Adrenal gland (tissue), 12 donors: Measurements from ENCODE around the gene OXNAD1. TPM values are rescaled to one million over a fixed set of nuclear protein-coding genes. Genes with fewer than 3 reads are reported as not detected.
A peak's percentile ranks its signal among the peaks of the same experiment; 100 is the strongest.

Source experiments
- DNase-seq, 7 donors: peaks; one replicate each; pipeline ENCODE4 v3.0.0-alpha.2; 2019 to 2020
- H3K27ac ChIP-seq, 5 donors: fragments of 200-600 bp; sonication (generic) in 4 of 5; 1 replicate in 3 of 5; 2 replicates in 2 of 5; pipeline versions ENCODE4 v1.5.1 to v1.8.0; 2016 to 2020; ENCODE audit warnings: mild to moderate bottlenecking in 1 of 5
- H3K27me3 ChIP-seq: fragments of 200-600 bp; 2 replicates; pipeline ENCODE4 v1.8.0; 2021
- H3K36me3 ChIP-seq, 2 donors: fragments of 200-600 bp; replicated peaks in 1 of 2; 1 replicate in 1 of 2; 2 replicates in 1 of 2; pipeline versions ENCODE4 v1.5.1 to v1.8.0; 2018 to 2022
- H3K4me1 ChIP-seq, 2 donors: fragments of 200-600 bp; replicated peaks in 1 of 2; 1 replicate in 1 of 2; 2 replicates in 1 of 2; pipeline versions ENCODE4 v1.5.1 to v1.8.0; 2018 to 2021
- H3K4me3 ChIP-seq, 4 donors: fragments of 200-600 bp; sonication (generic) in 3 of 4; one replicate each; pipeline ENCODE4 v1.5.1; 2016 to 2018
- H3K9me3 ChIP-seq, 3 donors: fragments of 200-600 bp; sonication (generic) in 1 of 3; replicated peaks in 1 of 3; 1 replicate in 2 of 3; 2 replicates in 1 of 3; pipeline versions ENCODE4 v1.5.1 to v1.8.0; 2016 to 2021
- POLR2A ChIP-seq, 2 donors: fragments of 450-650 bp; IDR thresholded peaks; one replicate each; pipeline ENCODE4 v1.6.1; 2017; ENCODE audit warnings: antibody characterized with exemption in 2 of 2, mild to moderate bottlenecking in 2 of 2, moderate library complexity in 1 of 2
- WGBS, 4 donors: extraction: QIAGEN DNeasy Blood & Tissue Kit in 2 of 4; methylation state at CpG; one replicate each; pipeline versions ENCODE4 v1.1.5 to v1.1.7; 2013 to 2017; 5-methylcytosine and 5-hydroxymethylcytosine counted together
- intact Hi-C, 2 donors: fragments of 100-400 bp; cut with DNase I; formaldehyde crosslinking; loops; one replicate each; pipeline versions ENCODE4 v1.14.1 to v1.15.0; 2022 to 2023
- polyA plus RNA-seq, 3 donors: library from polyadenylated mRNA; stranded (reverse); fragments of 200-250 nt in 2 of 3; fragments of 350-450 nt in 1 of 3; fragmentation: Illumina TruSeq in 1 of 3; extraction: RNeasy Lipid Tissue Mini Kit (QIAGEN cat#74804) in 1 of 3; gene quantifications; one replicate each; pipeline ENCODE4 v1.2.3, GENCODE V29; 2013 to 2014
- total RNA-seq, 9 donors: library from RNA; depleted of rRNA in 4 of 9; stranded (reverse); fragments of >200 nt in 4 of 9; fragments of 120-200 nt in 1 of 9; fragmentation: NEBNext Ultra II Directional in 1 of 9; extraction: Animal tissue kit (Norgen Biotek cat#: 25700) in 1 of 9; gene quantifications; one replicate each; pipeline versions ENCODE4 v1.1.0 to v1.2.4, GENCODE V29; 2013 to 2023
- TF ChIP-seq, protein P1 (sequence below), 6 experiments: fragments of 450-650 bp in 4 of 6; fragments of 200-600 bp in 2 of 6; sonication (generic) in 1 of 6; IDR thresholded peaks; 1 replicate in 5 of 6; 2 replicates in 1 of 6; pipeline versions ENCODE4 v1.5.1 to v1.8.0; 2016 to 2021; ENCODE audit warnings: antibody characterized with exemption in 6 of 6, mild to moderate bottlenecking in 2 of 6, moderate library complexity in 1 of 6
- donor health status: healthy with polysubstance abuse.
- donor health status: Bipolar disorder and iron deficiency.
- donor health status: DM: yes; HTN: yes; CAD: no.
- donor health status: DM: no; HTN: no; CAD: no.
- donor health status: DM: no; HTN: no; CAD: no.
- donor health status: DM: yes; HTN: yes; CAD: no.

Gene OXNAD1
- total and polyA plus RNA-seq, 12 donors, result 3.6 to 22.2 (median 11.2) TPM

DNA sequence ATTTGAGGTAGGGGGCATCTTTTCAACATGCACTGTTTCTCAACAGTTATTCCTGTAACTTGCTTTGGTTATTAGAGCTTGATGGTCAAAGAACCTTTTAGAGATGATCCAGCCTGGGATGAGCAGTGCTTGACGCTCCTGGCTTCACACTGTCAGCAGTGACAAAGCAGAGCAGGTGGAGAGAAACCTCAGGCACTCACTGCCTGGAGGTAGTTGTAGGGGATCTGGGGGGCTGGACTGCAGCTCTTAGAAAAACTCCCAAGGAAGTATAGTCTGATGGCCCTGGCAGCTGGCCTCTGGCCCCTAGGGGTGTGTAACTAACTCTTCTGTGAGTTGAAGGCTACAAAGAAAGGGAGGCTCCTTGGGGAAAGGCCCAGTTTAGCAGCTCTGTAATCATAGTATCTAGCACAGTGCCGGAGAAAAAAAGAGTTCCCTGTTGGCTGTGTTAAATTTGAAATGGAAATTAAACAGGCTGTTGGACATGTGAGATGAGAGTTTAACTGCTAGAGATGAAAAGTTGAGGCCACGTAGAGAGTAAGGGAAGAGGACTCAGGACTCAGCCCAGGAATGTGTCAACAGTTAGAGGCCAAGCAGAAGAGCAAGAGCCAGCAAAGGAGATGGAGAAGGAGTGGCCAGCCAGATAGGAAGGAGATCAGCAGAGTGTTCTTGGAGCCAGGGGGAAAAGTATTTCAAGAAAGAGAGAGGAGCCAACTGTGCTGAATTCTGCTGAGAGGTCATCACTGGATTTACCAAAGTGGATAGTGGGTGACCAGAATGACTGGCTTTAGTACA is 14.2 kb downstream of the OXNAD1 start:
- intact Hi-C loops, result no loop called here
- H3K36me3 ChIP-seq, result no peaks in the 10 kb centered on the region
- no peak for DNase-seq
- no peaks in the 10 kb centered on the region for H3K27me3 ChIP-seq
- peak overlapping the region in 1 of 5 donors; percentile 40 for H3K27ac ChIP-seq
- 87 to 94% (median 89%) methylated on average over 3 of the region's 3 CpGs for WGBS, 4 donors
- H3K4me1 ChIP-seq, result no peaks in the 10 kb centered on the region
- H3K9me3 ChIP-seq, result no peaks in the 10 kb centered on the region
- H3K4me3 ChIP-seq, result no peak overlapping the region
- TF ChIP-seq, protein P1, sequence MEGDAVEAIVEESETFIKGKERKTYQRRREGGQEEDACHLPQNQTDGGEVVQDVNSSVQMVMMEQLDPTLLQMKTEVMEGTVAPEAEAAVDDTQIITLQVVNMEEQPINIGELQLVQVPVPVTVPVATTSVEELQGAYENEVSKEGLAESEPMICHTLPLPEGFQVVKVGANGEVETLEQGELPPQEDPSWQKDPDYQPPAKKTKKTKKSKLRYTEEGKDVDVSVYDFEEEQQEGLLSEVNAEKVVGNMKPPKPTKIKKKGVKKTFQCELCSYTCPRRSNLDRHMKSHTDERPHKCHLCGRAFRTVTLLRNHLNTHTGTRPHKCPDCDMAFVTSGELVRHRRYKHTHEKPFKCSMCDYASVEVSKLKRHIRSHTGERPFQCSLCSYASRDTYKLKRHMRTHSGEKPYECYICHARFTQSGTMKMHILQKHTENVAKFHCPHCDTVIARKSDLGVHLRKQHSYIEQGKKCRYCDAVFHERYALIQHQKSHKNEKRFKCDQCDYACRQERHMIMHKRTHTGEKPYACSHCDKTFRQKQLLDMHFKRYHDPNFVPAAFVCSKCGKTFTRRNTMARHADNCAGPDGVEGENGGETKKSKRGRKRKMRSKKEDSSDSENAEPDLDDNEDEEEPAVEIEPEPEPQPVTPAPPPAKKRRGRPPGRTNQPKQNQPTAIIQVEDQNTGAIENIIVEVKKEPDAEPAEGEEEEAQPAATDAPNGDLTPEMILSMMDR (IDR thresholded peaks at IDR 0.05), result no peak
- no peak for TF ChIP-seq POLR2A (IDR thresholded peaks at IDR 0.05)

DNA sequence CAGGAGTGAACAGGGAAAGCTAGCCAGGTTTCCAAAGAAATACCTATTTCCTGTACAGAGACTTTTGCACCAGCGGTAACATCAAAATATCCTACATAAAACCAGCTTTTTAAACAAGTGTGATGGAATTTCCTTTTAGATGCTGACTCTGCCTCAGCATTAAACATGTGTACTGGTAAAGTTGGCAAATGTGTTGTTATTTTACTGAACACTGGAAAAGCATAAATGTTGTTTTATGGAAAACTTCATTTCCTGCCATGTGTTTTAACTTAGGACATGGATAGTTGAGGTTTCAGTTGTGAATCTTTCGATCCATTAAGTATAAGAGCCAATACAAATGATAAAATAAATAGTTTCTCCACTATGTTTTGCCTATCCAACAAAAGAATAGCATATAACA is 15.7 kb downstream of the OXNAD1 start:
- H3K9me3 ChIP-seq, result no peaks in the 10 kb centered on the region
- H3K4me3 ChIP-seq, result no peak overlapping the region
- H3K36me3 ChIP-seq, result no peaks in the 10 kb centered on the region
- H3K27me3 ChIP-seq, result no peaks in the 10 kb centered on the region
- no peak for DNase-seq
- WGBS, 4 donors, result 91 to 98% (median 94%) methylated on average over 2 of the region's 2 CpGs
- H3K4me1 ChIP-seq, result no peaks in the 10 kb centered on the region
- no peak for TF ChIP-seq POLR2A (IDR thresholded peaks at IDR 0.05)
- TF ChIP-seq, protein P1 (IDR thresholded peaks at IDR 0.05), result no peak
- intact Hi-C loops, result no loop called here
- no peak overlapping the region for H3K27ac ChIP-seq

DNA sequence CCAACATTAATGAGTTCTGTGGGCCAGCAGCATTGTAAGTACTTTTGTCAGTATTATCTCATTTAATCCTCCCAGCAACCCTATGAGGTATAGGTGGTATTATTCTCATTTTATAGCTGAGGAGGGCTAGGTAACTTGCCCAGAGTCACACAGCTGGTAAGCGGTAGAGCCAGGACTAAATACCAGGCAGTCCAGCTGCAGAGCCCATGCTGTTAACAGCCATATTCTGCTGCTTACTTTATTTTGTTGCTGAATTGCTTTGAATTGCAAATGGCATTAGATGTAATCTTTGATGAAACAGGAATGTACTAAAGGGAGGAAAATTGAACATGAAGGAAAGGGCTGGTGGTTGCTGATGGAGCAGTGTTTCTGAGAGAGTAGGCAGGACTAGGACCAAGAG is 19.6 kb downstream of the OXNAD1 start:
- no peaks in the 10 kb centered on the region for H3K9me3 ChIP-seq
- no peaks in the 10 kb centered on the region for H3K36me3 ChIP-seq
- intact Hi-C loops, result loop anchor here in 1 of 2 donors (5.0 kb wide), 1 partner anchor 268 kb away; no protein-coding TSS in a partner anchor

DNA sequence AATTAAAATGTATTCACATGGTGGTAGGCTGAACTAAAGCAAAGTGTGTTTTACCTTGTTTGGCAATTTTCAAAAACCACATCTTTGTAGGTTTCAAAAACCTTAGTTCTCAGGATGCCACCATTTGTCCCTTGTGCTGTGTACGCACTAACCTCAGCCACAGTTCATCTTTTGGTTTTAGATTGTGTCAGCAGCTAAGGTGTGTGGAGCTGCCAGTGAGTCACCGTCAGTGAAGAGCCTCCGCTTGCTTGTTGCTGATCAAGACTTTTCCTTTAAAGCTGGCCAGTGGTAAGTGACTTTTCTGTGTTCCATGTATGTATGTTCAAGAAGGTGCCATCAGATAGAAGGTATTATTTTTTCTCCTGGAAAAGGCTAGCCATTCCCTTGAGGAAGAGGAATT is 21.1 kb downstream of the OXNAD1 start:
- no peak overlapping the region for H3K4me3 ChIP-seq
- peaks cover 0 to 5% of the 10 kb centered on the region in 2 donors for H3K4me1 ChIP-seq
- no peak for TF ChIP-seq POLR2A (IDR thresholded peaks at IDR 0.05)
- TF ChIP-seq, protein P1 (IDR thresholded peaks at IDR 0.05), result no peak
- no peak for DNase-seq
- 73 to 96% (median 84%) methylated on average over 3 of the region's 3 CpGs for WGBS, 4 donors
- intact Hi-C loops, result loop anchor here in 1 of 2 donors (5.0 kb wide), 1 partner anchor 266 kb away; no protein-coding TSS in a partner anchor
- no peaks in the 10 kb centered on the region for H3K36me3 ChIP-seq
- no peaks in the 10 kb centered on the region for H3K9me3 ChIP-seq
- H3K27me3 ChIP-seq, result no peaks in the 10 kb centered on the region
- no peak overlapping the region for H3K27ac ChIP-seq

More for the DNA sequence above, 19.6 kb downstream of the OXNAD1 start:
- no peaks in the 10 kb centered on the region for H3K27me3 ChIP-seq
- H3K27ac ChIP-seq, result no peak overlapping the region
- 90 to 100% (median 96%) methylated on average over 1 of the region's 1 CpG for WGBS, 4 donors
- H3K4me1 ChIP-seq, result no peaks in the 10 kb centered on the region
- no peak overlapping the region for H3K4me3 ChIP-seq
- TF ChIP-seq POLR2A (IDR thresholded peaks at IDR 0.05), result no peak
- TF ChIP-seq, protein P1 (IDR thresholded peaks at IDR 0.05), result no peak
- DNase-seq, result no peak
